HepG2 (cell line): ENCODE measurements around the gene CA9. TPM values are rescaled to one million over a fixed set of nuclear protein-coding genes. Genes with fewer than 3 reads are reported as not detected.

Experiments used
- ARID5B ChIP-seq: IDR thresholded peaks from 2 replicates; pipeline ENCODE4 v1.4.0; 2020; ENCODE audit warnings: mild to moderate bottlenecking, missing genetic modification reagents
- DNMT3B ChIP-seq: conservative IDR thresholded peaks from 2 replicates; pipeline ENCODE4 v1.6.1; 2016; ENCODE audit warnings: missing biosample characterization, control low read depth
- ESRRA ChIP-seq: sonication (generic); formaldehyde crosslinking; IDR thresholded peaks from 2 replicates; pipeline ENCODE4 v1.5.1; 2020; ENCODE audit warnings: mild to moderate bottlenecking, low read depth, missing genetic modification reagents
- HMG20A ChIP-seq: IDR thresholded peaks from 2 replicates; pipeline ENCODE4 v1.6.1; 2016; ENCODE audit warnings: borderline replicate concordance
- HOXA7 ChIP-seq: sonication (generic); formaldehyde crosslinking; IDR thresholded peaks from 2 replicates; pipeline ENCODE4 v1.8.1; 2022; ENCODE audit warnings: mild to moderate bottlenecking, missing genetic modification reagents, moderate library complexity
- KAT8 ChIP-seq: IDR thresholded peaks from 2 replicates; pipeline ENCODE4 v1.6.1; 2016; ENCODE audit warnings: missing genetic modification reagents, missing compliant biosample characterization
- LRRFIP1 ChIP-seq: sonication (generic); formaldehyde crosslinking; conservative IDR thresholded peaks from 2 replicates; pipeline ENCODE4 v1.4.0; 2020; ENCODE audit warnings: missing genetic modification reagents
- MAFF ChIP-seq: IDR thresholded peaks from 2 replicates; pipeline ENCODE4 v1.6.1; 2011; ENCODE audit warnings: low read depth, low read length, improper control_type of control experiment
- MIER3 ChIP-seq: IDR thresholded peaks from 2 replicates; pipeline ENCODE4 v1.6.1; 2016; ENCODE audit warnings: missing compliant biosample characterization, borderline replicate concordance
- REXO4 ChIP-seq: sonication (generic); formaldehyde crosslinking; IDR thresholded peaks from 2 replicates; pipeline ENCODE4 v1.8.0; 2022; ENCODE audit warnings: missing genetic modification reagents, mild to moderate bottlenecking, borderline replicate concordance
- RNF219 ChIP-seq: sonication (generic); formaldehyde crosslinking; IDR thresholded peaks from 2 replicates; pipeline ENCODE4 v1.5.0; 2020; ENCODE audit warnings: mild to moderate bottlenecking, missing genetic modification reagents
- SALL2 ChIP-seq: sonication (generic); formaldehyde crosslinking; IDR thresholded peaks from 2 replicates; pipeline ENCODE4 v1.8.1; 2023; ENCODE audit warnings: mild to moderate bottlenecking, missing genetic modification reagents, inconsistent platforms
- ZMYM4 ChIP-seq: sonication (generic); formaldehyde crosslinking; IDR thresholded peaks from 2 replicates; pipeline ENCODE4 v1.8.1; 2023; ENCODE audit warnings: mild to moderate bottlenecking, missing genetic modification reagents
- ZNF563 ChIP-seq: sonication (generic); formaldehyde crosslinking; IDR thresholded peaks from 2 replicates; pipeline ENCODE4 v1.8.0; 2022; ENCODE audit warnings: mild to moderate bottlenecking, moderate library complexity, missing genetic modification reagents
- ZNF768 ChIP-seq: sonication (generic); formaldehyde crosslinking; IDR thresholded peaks from 2 replicates; pipeline ENCODE4 v1.4.0; 2020; ENCODE audit warnings: missing genetic modification reagents
- polyA plus RNA-seq, 8 experiments: library from polyadenylated mRNA; depleted of rRNA in 3 of 8; stranded (reverse) in 7 of 8; unstranded in 1 of 8; fragments of >200 nt; fragmentation: Illumina TruSeq in 4 of 8; extraction: Trizol in 4 of 8; gene quantifications; 2 replicates each; pipeline versions ENCODE4 v1.2.1 to v1.2.3, GENCODE V29; 2011 to 2016; ENCODE audit warnings: low read depth in 4 of 8, missing spikeins in 1 of 8, mixed read lengths in 1 of 8; ENCODE audit not compliant: insufficient read depth in 1 of 8
- total RNA-seq, 5 experiments: library from RNA; depleted of rRNA; stranded (reverse); fragments of >200 nt; fragmentation: Illumina TruSeq; extraction: Trizol; gene quantifications; 2 replicates each; pipeline ENCODE4 v1.2.3, GENCODE V29; 2016; ENCODE audit warnings: low read depth in 1 of 5
- TF ChIP-seq, protein P1 (sequence below): sonication (generic); formaldehyde crosslinking; IDR thresholded peaks from 2 replicates; pipeline ENCODE4 v1.8.1; 2023; ENCODE audit warnings: mild to moderate bottlenecking, missing genetic modification reagents
- TF ChIP-seq, protein P2 (sequence below): sonication (generic); formaldehyde crosslinking; IDR thresholded peaks from 2 replicates; pipeline ENCODE4 v1.4.0; 2020; ENCODE audit warnings: missing genetic modification reagents, low read depth, mild to moderate bottlenecking, borderline replicate concordance

The CA9 gene
- total and polyA plus RNA-seq, 2 of the 13 experiments (the other 11 are each of a cell fraction or from before 2014, with no cell fraction given) = 0.13 to 152 TPM

GRCh38 chr9:35657546-35658136 is 16.1 kb upstream of the CA9 start, which contains the start of gene RMRP (continued):
- TF ChIP-seq ARID5B (CRISPR knock-in tag) = peak; percentile 90
- peak; percentile 87 for TF ChIP-seq ESRRA (CRISPR knock-in tag)
- peak; percentile 60; the same call in 1 of the 2 replicates for TF ChIP-seq HMG20A (CRISPR knock-in tag)
- TF ChIP-seq REXO4 (CRISPR knock-in tag) = 0 out of 2 replicates have a peak, but pooled peaks have one; percentile 80
- peak; percentile 86 for TF ChIP-seq ZMYM4
- no peak for TF ChIP-seq RNF219 (CRISPR knock-in tag)
- TF ChIP-seq HOXA7 (CRISPR knock-in tag) = peak; percentile 73; the same call in 1 of the 2 replicates
- peak; percentile 82 for TF ChIP-seq KAT8
- TF ChIP-seq MAFF = no peak
- no peak; the same call in 1 of the 2 replicates for TF ChIP-seq DNMT3B (CRISPR knock-in tag)
- TF ChIP-seq MIER3 (CRISPR knock-in tag) = peak; percentile 96
- TF ChIP-seq ZNF768 = peak; percentile 91
- TF ChIP-seq LRRFIP1 = no peak
- peak; percentile 89 for TF ChIP-seq ZNF563 (CRISPR knock-in tag)
- TF ChIP-seq, protein P1, sequence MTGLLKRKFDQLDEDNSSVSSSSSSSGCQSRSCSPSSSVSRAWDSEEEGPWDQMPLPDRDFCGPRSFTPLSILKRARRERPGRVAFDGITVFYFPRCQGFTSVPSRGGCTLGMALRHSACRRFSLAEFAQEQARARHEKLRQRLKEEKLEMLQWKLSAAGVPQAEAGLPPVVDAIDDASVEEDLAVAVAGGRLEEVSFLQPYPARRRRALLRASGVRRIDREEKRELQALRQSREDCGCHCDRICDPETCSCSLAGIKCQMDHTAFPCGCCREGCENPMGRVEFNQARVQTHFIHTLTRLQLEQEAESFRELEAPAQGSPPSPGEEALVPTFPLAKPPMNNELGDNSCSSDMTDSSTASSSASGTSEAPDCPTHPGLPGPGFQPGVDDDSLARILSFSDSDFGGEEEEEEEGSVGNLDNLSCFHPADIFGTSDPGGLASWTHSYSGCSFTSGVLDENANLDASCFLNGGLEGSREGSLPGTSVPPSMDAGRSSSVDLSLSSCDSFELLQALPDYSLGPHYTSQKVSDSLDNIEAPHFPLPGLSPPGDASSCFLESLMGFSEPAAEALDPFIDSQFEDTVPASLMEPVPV (CRISPR knock-in tag) = peak; percentile 96
- TF ChIP-seq, protein P2, sequence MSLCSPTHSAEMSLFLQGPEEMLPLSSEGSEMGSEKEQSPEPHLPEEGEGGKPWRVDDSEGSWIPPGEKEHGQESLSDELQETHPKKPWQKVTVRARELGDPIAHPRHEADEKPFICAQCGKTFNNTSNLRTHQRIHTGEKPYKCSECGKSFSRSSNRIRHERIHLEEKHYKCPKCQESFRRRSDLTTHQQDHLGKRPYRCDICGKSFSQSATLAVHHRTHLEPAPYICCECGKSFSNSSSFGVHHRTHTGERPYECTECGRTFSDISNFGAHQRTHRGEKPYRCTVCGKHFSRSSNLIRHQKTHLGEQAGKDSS (CRISPR knock-in tag) = peak; percentile 93; the same call in 1 of the 2 replicates
- TF ChIP-seq SALL2 (CRISPR knock-in tag) = peak; percentile 35; the same call in 1 of the 2 replicates
